ENCODE data around the gene OR2K2. TPM values are rescaled to one million over a fixed set of nuclear protein-coding genes. Genes with fewer than 3 reads are reported as not detected.
"Not testable (repeated sequence)": the region's sequence is repeated elsewhere in the genome, so short reads cannot be mapped to it uniquely, and the experiment has no call there.

The OR2K2 gene
- total RNA-seq, 1 donor from 2014 or later = not detected

DNA sequence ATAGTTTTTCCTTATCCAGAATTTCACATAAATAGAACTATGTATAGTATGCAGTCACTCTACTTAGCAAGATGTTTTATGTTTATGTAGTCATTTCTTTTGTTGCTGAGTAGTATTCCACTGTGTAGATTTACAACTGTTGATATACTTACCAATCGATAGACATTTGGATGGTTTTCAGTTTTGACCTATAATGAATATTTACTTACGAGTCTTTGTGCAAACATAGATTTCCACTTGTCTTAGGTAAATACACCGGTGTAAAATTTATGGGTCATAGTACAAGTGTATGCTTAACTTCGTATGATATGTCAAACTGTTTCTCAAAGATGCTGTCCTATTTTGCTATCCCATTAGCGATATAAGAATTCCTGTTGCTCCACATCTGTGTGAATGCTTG is 19.7 kb upstream of the OR2K2 start:
- Histone ChIP-seq H3K36me3 (ENCODE audit: control insufficient read depth in 3 of 3, insufficient read depth in 3 of 3, low read length in 3 of 3) (no peaks in the 10 kb centered on the region), H3K4me1 (ENCODE audit: control insufficient read depth in 3 of 3, insufficient read depth in 3 of 3, low read length in 3 of 3) (no peaks in the 10 kb centered on the region), H3K9ac (ENCODE audit: low read depth in 1 of 3, low read length in 3 of 3) (no peak overlapping the region)

GRCh38 chr9:111348821-111349271 is 18.8 kb upstream of the OR2K2 start:
- Histone ChIP-seq H3K27me3 (ENCODE audit: control insufficient read depth in 3 of 3, insufficient read depth in 3 of 3, low read length in 3 of 3) (no peaks in the 10 kb centered on the region), H3K27ac (ENCODE audit: low read depth, low read length) (no peak overlapping the region), H3K4me3 (ENCODE audit: low read length in 3 of 3) (no peak overlapping the region), H3K4me1 (ENCODE audit: control insufficient read depth in 3 of 3, insufficient read depth in 3 of 3, low read length in 3 of 3) (no peaks in the 10 kb centered on the region), H3K36me3 (ENCODE audit: control insufficient read depth in 3 of 3, insufficient read depth in 3 of 3, low read length in 3 of 3) (no peaks in the 10 kb centered on the region), H3K9ac (ENCODE audit: low read depth in 1 of 3, low read length in 3 of 3) (no peak overlapping the region), H3K9me3 (ENCODE audit: control insufficient read depth in 3 of 3, low read length in 3 of 3) (no peaks in the 10 kb centered on the region)

More for the DNA sequence above, 19.7 kb upstream of the OR2K2 start:
- Histone ChIP-seq H3K27ac (ENCODE audit: low read depth, low read length) (no peak overlapping the region), H3K9me3 (ENCODE audit: control insufficient read depth in 3 of 3, low read length in 3 of 3) (no peaks in the 10 kb centered on the region), H3K27me3 (ENCODE audit: control insufficient read depth in 3 of 3, insufficient read depth in 3 of 3, low read length in 3 of 3) (no peaks in the 10 kb centered on the region), H3K4me3 (ENCODE audit: low read length in 3 of 3) (no peak overlapping the region)

DNA sequence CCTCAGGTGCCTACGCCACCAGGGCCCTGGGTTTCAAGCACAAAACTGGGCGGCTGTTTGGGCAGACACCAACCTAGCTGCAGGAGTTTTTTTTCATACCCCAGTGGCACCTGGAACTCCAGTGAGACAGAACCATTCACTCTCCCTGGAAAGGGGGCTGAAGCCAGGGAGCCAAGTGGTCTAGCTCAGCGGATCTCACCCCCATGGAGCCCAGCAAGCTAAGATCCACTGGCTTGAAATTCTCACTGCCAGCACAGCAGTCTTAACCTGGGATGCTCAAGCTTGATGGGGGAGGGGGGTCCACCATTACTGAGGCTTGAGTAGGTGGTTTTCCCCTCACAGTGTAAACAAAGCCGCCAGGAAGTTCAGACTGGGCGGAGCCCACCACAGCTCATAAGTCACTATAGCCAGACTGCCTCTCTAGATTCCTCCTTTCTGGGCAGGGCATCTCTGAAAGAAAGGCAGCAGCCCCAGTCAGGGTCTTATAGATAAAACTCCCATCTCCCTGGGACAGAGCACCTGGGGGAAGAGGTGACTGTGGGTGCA is 4.4 kb upstream of the OR2K2 start:
- not testable (repeated sequence) for H3K4me1 ChIP-seq (ENCODE audit: control insufficient read depth in 3 of 3, insufficient read depth in 3 of 3, low read length in 3 of 3)

GRCh38 chr9:111320631-111321030 is 9.4 kb downstream of the OR2K2 start:
- H3K4me1 ChIP-seq (ENCODE audit: control insufficient read depth in 3 of 3, insufficient read depth in 3 of 3, low read length in 3 of 3) = no peaks in the 10 kb centered on the region
- no peaks in the 10 kb centered on the region for H3K36me3 ChIP-seq (ENCODE audit: control insufficient read depth in 3 of 3, insufficient read depth in 3 of 3, low read length in 3 of 3)
- H3K4me3 ChIP-seq (ENCODE audit: low read length in 3 of 3) = no peak overlapping the region
- H3K27ac ChIP-seq (ENCODE audit: low read depth, low read length) = no peak overlapping the region
- no peaks in the 10 kb centered on the region for H3K27me3 ChIP-seq (ENCODE audit: control insufficient read depth in 3 of 3, insufficient read depth in 3 of 3, low read length in 3 of 3)
- no peak overlapping the region for H3K9ac ChIP-seq (ENCODE audit: low read depth in 1 of 3, low read length in 3 of 3)
- peaks cover 0 to 4% (median 3%) of the 10 kb centered on the region in 3 donors for H3K9me3 ChIP-seq (ENCODE audit: control insufficient read depth in 3 of 3, low read length in 3 of 3)

More for the DNA sequence above, 4.4 kb upstream of the OR2K2 start:
- not testable (repeated sequence) for H3K9ac ChIP-seq (ENCODE audit: low read depth in 1 of 3, low read length in 3 of 3); H3K27ac ChIP-seq (ENCODE audit: low read depth, low read length); H3K27me3 ChIP-seq (ENCODE audit: control insufficient read depth in 3 of 3, insufficient read depth in 3 of 3, low read length in 3 of 3); H3K36me3 ChIP-seq (ENCODE audit: control insufficient read depth in 3 of 3, insufficient read depth in 3 of 3, low read length in 3 of 3); H3K4me3 ChIP-seq (ENCODE audit: low read length in 3 of 3); H3K9me3 ChIP-seq (ENCODE audit: control insufficient read depth in 3 of 3, low read length in 3 of 3)

GRCh38 chr9:111316796-111317195 is 13.2 kb downstream of the OR2K2 start:
- no peaks in the 10 kb centered on the region for H3K36me3 ChIP-seq (ENCODE audit: control insufficient read depth in 3 of 3, insufficient read depth in 3 of 3, low read length in 3 of 3)
- peaks cover 0 to 4% (median 3%) of the 10 kb centered on the region in 3 donors for H3K9me3 ChIP-seq (ENCODE audit: control insufficient read depth in 3 of 3, low read length in 3 of 3)
- no peak overlapping the region for H3K4me3 ChIP-seq (ENCODE audit: low read length in 3 of 3)
- H3K9ac ChIP-seq (ENCODE audit: low read depth in 1 of 3, low read length in 3 of 3) = no peak overlapping the region
- no peaks in the 10 kb centered on the region for H3K4me1 ChIP-seq (ENCODE audit: control insufficient read depth in 3 of 3, insufficient read depth in 3 of 3, low read length in 3 of 3)
- no peak overlapping the region for H3K27ac ChIP-seq (ENCODE audit: low read depth, low read length)
- no peaks in the 10 kb centered on the region for H3K27me3 ChIP-seq (ENCODE audit: control insufficient read depth in 3 of 3, insufficient read depth in 3 of 3, low read length in 3 of 3)

DNA sequence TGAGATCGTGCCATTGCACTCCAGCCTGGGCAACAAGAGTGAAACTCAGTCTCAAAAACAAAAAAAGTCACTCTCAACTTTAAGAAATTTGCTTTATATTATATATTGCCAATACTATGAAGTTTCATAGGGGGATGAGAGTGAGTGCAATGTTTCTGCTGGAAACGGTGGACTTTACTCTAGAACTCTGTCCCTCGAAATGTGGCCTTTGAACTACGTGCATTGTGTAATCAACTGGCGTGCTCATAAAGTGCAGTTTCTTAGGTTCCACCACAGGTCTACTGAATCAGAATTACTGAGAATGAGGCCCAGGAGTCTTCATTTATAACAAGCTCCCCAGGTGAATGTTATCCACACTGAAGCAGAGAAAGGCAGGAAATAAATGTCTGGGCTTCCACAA is 24.1 kb downstream of the OR2K2 start:
- Histone ChIP-seq H3K9me3 (ENCODE audit: control insufficient read depth in 3 of 3, low read length in 3 of 3) (no peaks in the 10 kb centered on the region), H3K36me3 (ENCODE audit: control insufficient read depth in 3 of 3, insufficient read depth in 3 of 3, low read length in 3 of 3) (no peaks in the 10 kb centered on the region), H3K27me3 (ENCODE audit: control insufficient read depth in 3 of 3, insufficient read depth in 3 of 3, low read length in 3 of 3) (no peaks in the 10 kb centered on the region), H3K4me1 (ENCODE audit: control insufficient read depth in 3 of 3, insufficient read depth in 3 of 3, low read length in 3 of 3) (no peaks in the 10 kb centered on the region), H3K27ac (ENCODE audit: low read depth, low read length) (no peak overlapping the region), H3K4me3 (ENCODE audit: low read length in 3 of 3) (no peak overlapping the region), H3K9ac (ENCODE audit: low read depth in 1 of 3, low read length in 3 of 3) (no peak overlapping the region)

DNA sequence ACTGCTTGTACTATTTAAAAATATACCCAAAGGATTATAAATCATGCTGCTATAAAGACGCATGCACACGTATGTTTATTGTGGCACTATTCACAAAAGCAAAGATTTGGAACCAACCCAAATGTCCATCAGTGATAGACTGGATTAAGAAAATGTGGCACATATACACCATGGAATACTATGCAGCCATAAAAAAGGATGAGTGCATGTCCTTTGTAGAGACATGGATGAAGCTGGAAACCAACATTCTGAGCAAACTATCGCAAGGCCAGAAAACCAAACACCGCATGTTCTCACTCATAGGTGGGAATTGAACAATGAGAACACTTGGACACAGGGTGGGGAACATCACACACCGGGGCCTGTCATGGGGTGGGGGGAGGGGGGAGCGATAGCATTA is 26.0 kb downstream of the OR2K2 start:
- not testable (repeated sequence) for H3K27ac ChIP-seq (ENCODE audit: low read depth, low read length); H3K9me3 ChIP-seq (ENCODE audit: control insufficient read depth in 3 of 3, low read length in 3 of 3); H3K4me1 ChIP-seq (ENCODE audit: control insufficient read depth in 3 of 3, insufficient read depth in 3 of 3, low read length in 3 of 3); H3K36me3 ChIP-seq (ENCODE audit: control insufficient read depth in 3 of 3, insufficient read depth in 3 of 3, low read length in 3 of 3); H3K9ac ChIP-seq (ENCODE audit: low read depth in 1 of 3, low read length in 3 of 3); H3K27me3 ChIP-seq (ENCODE audit: control insufficient read depth in 3 of 3, insufficient read depth in 3 of 3, low read length in 3 of 3); H3K4me3 ChIP-seq (ENCODE audit: low read length in 3 of 3)

DNA sequence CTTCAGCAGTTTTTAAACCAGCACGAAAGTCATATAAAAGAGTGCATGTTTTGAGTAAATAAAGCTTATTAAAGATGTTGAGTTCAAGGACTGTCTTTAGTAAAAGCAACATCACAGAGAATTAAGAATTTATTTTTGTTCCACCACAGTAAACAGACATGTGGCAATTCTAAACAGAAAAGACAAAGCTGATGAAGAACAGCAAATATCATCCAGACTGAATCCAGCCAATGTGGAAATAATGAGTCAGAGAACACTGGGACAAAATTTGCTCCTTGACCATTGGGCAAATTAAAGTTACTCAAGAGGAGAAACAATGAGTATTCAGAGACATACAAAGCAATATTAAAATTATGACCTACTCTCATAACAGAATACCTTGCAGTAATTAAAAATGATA is 28.8 kb downstream of the OR2K2 start:
- Histone ChIP-seq H3K4me1 (ENCODE audit: control insufficient read depth in 3 of 3, insufficient read depth in 3 of 3, low read length in 3 of 3) (no peaks in the 10 kb centered on the region), H3K27me3 (ENCODE audit: control insufficient read depth in 3 of 3, insufficient read depth in 3 of 3, low read length in 3 of 3) (peaks cover 0 to 4% (median 0%) of the 10 kb centered on the region in 3 donors), H3K9ac (ENCODE audit: low read depth in 1 of 3, low read length in 3 of 3) (no peak overlapping the region), H3K4me3 (ENCODE audit: low read length in 3 of 3) (no peak overlapping the region), H3K9me3 (ENCODE audit: control insufficient read depth in 3 of 3, low read length in 3 of 3) (no peaks in the 10 kb centered on the region), H3K36me3 (ENCODE audit: control insufficient read depth in 3 of 3, insufficient read depth in 3 of 3, low read length in 3 of 3) (no peaks in the 10 kb centered on the region), H3K27ac (ENCODE audit: low read depth, low read length) (no peak overlapping the region)

DNA sequence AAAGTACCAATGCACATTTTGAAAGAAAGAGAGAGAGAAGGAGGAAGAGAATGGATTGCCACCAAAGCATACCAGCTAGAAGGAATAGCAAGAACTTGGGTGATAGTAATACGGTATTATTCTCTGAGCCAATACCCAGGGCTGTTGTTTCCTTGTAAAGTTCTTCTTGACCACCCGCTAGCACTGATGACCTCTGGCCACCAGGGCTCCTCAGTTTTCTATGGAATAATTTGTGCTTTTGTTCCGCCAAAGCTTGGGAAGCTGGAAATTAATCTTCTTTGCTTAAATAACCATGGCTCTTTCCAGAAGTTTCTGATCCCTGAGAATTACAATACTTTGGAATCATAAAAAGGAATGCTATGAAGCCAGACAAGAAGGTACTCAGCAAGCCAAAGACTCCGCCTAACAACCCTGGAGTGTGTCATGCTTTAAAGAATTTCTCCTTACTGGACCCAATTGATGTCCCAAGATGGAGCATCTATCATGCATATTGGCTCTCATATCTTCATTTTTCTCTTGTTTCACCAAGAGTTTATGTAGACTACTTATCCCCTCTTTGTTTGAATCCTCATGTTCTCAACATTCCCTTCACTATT is 29.8 kb downstream of the OR2K2 start:
- H3K4me3 ChIP-seq (ENCODE audit: low read length in 3 of 3) = no peak overlapping the region
- H3K4me1 ChIP-seq (ENCODE audit: control insufficient read depth in 3 of 3, insufficient read depth in 3 of 3, low read length in 3 of 3) = no peaks in the 10 kb centered on the region
- peaks cover 0 to 4% (median 0%) of the 10 kb centered on the region in 3 donors for H3K27me3 ChIP-seq (ENCODE audit: control insufficient read depth in 3 of 3, insufficient read depth in 3 of 3, low read length in 3 of 3)
- no peaks in the 10 kb centered on the region for H3K9me3 ChIP-seq (ENCODE audit: control insufficient read depth in 3 of 3, low read length in 3 of 3)
- no peaks in the 10 kb centered on the region for H3K36me3 ChIP-seq (ENCODE audit: control insufficient read depth in 3 of 3, insufficient read depth in 3 of 3, low read length in 3 of 3)
- no peak overlapping the region for H3K9ac ChIP-seq (ENCODE audit: low read depth in 1 of 3, low read length in 3 of 3)
- H3K27ac ChIP-seq (ENCODE audit: low read depth, low read length) = no peak overlapping the region

DNA sequence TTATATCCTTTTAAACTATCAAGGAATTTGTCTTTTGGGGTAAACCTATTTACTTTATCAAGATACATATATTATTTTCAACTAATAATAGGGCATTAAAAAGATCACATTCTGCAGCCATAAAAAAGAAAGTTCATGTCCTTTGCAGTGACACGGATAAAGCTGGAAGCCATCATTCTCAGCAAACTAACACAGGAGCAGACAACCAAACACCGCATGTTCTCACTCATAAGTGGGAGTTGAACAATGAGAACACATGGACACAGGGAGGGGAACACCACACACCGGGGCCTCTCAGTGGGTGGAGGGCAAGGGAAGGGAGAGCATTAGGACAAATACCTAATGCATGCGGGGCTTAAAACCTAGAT is 30.4 kb downstream of the OR2K2 start:
- not testable (repeated sequence) for H3K36me3 ChIP-seq (ENCODE audit: control insufficient read depth in 3 of 3, insufficient read depth in 3 of 3, low read length in 3 of 3); H3K27me3 ChIP-seq (ENCODE audit: control insufficient read depth in 3 of 3, insufficient read depth in 3 of 3, low read length in 3 of 3); H3K9me3 ChIP-seq (ENCODE audit: control insufficient read depth in 3 of 3, low read length in 3 of 3); H3K27ac ChIP-seq (ENCODE audit: low read depth, low read length); H3K4me1 ChIP-seq (ENCODE audit: control insufficient read depth in 3 of 3, insufficient read depth in 3 of 3, low read length in 3 of 3); H3K4me3 ChIP-seq (ENCODE audit: low read length in 3 of 3); H3K9ac ChIP-seq (ENCODE audit: low read depth in 1 of 3, low read length in 3 of 3)

Data from skeletal muscle tissue (tissue), 4 donors.